Psoas muscle (tissue), 8 donors: Measurements from ENCODE around the gene SYNDIG1. TPM values are rescaled to one million over a fixed set of nuclear protein-coding genes. Genes with fewer than 3 reads are reported as not detected.

Source experiments
- ATAC-seq, 4 donors: fragments of 200-7000 bp; cut with Tn5 transposase; one replicate each; pipeline ENCODE4 v1.9.1; 2020; ENCODE audit warnings: moderate library complexity in 3 of 4, mild to moderate bottlenecking in 2 of 4
- DNase-seq, 2 donors: peaks; one replicate each; pipeline ENCODE4 v3.0.0-alpha.2; 2020
- H3K27ac ChIP-seq: fragments of 200-600 bp; one replicate; pipeline ENCODE4 v1.8.0; 2022
- H3K27me3 ChIP-seq, 3 donors: fragments of 200-600 bp in 1 of 3; one replicate each; pipeline versions ENCODE4 v1.6.1 to v1.8.0; 2013 to 2022; ENCODE audit warnings: low read length in 2 of 3, mild to moderate bottlenecking in 2 of 3, moderate library complexity in 1 of 3; ENCODE audit not compliant: insufficient read depth in 3 of 3
- H3K36me3 ChIP-seq, 2 donors: fragments of 200-600 bp in 1 of 2; one replicate each; pipeline versions ENCODE4 v1.6.1 to v1.8.0; 2013 to 2022; ENCODE audit warnings: low read depth in 1 of 2, mild to moderate bottlenecking in 1 of 2, moderate library complexity in 1 of 2; ENCODE audit not compliant: insufficient read depth in 1 of 2
- H3K4me1 ChIP-seq: fragments of 200-600 bp; one replicate; pipeline ENCODE4 v1.8.0; 2022
- H3K4me3 ChIP-seq: fragments of 200-600 bp; one replicate; pipeline ENCODE4 v1.8.0; 2022; ENCODE audit warnings: mild to moderate bottlenecking
- H3K9me3 ChIP-seq: fragments of 200-600 bp; one replicate; pipeline ENCODE4 v1.8.0; 2022
- WGBS, 3 donors: extraction: QIAGEN DNeasy Blood & Tissue Kit; methylation state at CpG; one replicate each; pipeline versions ENCODE4 v1.1.6 to v1.1.7; 2013; 5-methylcytosine and 5-hydroxymethylcytosine counted together
- intact Hi-C, 2 donors: fragments of 100-400 bp; cut with DNase I; formaldehyde crosslinking; loops; one replicate each; pipeline versions ENCODE4 v1.11.0 to v1.14.2; 2022
- polyA plus RNA-seq, 3 donors: library from polyadenylated mRNA; stranded (reverse); fragments of 200-250 nt; gene quantifications; one replicate each; pipeline ENCODE4 v1.2.3, GENCODE V29; 2013
- total RNA-seq, 4 donors: library from RNA; stranded (reverse); fragmentation: NEBNext Ultra II Directional in 2 of 4; extraction: Animal tissue kit (Norgen Biotek cat#: 25700) in 2 of 4; gene quantifications; one replicate each; pipeline versions ENCODE4 v1.2.1 to v1.2.4, GENCODE V29; 2021 to 2023
- TF ChIP-seq, protein P1 (sequence below): fragments of 200-600 bp; IDR thresholded peaks from one replicate; pipeline ENCODE4 v1.8.0; 2022; ENCODE audit warnings: antibody characterized with exemption
- donor health status: healthy with polysubstance abuse.
- donor health status: DM: no; HTN: no; CAD: no; lungs with moderate emphysema.
- donor health status: Bipolar disorder and iron deficiency.
- donor health status: healthy.
- donor health status: DM: yes; HTN: yes; CAD: no.
- donor health status: DM: no; HTN: no; CAD: no.
- donor health status: DM: no; HTN: no; CAD: no.
- donor health status: DM: yes; HTN: yes; CAD: no.

The SYNDIG1 gene
- total and polyA plus RNA-seq, 7 donors: 0.03 to 0.10 TPM; not detected in 5

DNA sequence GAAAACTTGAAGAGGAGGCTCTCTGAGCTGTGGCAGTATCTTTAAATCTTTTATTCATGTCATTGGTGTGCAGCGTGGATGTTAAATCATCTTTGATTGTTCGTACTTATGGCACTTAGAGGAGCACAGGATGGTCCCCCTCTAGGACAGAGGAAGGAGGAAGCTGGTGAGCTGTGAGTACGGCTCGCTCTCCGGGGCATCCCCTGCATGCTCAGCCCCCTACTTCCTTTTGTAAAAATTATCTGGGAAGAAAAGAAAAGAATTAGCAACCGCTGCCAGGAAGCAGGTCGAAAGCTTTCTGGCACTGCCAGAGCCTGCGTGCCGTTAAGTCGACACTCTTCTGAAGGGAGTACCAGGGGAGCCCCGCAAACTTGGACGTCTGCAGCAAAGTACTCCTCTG, 158.5 kb downstream of the SYNDIG1 start:
- Histone ChIP-seq H3K4me3 (no peak overlapping the region), H3K27me3 (no peaks in the 10 kb centered on the region), H3K27ac (no peak overlapping the region), H3K9me3 (no peaks in the 10 kb centered on the region), H3K36me3 (no peaks in the 10 kb centered on the region), H3K4me1 (no peaks in the 10 kb centered on the region)
- 64 to 78% (median 75%) methylated on average over 12 of the region's 12 CpGs for WGBS, 3 donors
- no peak for DNase-seq
- ATAC-seq: no peak
- intact Hi-C loops: no loop called here
- TF ChIP-seq, protein P1, sequence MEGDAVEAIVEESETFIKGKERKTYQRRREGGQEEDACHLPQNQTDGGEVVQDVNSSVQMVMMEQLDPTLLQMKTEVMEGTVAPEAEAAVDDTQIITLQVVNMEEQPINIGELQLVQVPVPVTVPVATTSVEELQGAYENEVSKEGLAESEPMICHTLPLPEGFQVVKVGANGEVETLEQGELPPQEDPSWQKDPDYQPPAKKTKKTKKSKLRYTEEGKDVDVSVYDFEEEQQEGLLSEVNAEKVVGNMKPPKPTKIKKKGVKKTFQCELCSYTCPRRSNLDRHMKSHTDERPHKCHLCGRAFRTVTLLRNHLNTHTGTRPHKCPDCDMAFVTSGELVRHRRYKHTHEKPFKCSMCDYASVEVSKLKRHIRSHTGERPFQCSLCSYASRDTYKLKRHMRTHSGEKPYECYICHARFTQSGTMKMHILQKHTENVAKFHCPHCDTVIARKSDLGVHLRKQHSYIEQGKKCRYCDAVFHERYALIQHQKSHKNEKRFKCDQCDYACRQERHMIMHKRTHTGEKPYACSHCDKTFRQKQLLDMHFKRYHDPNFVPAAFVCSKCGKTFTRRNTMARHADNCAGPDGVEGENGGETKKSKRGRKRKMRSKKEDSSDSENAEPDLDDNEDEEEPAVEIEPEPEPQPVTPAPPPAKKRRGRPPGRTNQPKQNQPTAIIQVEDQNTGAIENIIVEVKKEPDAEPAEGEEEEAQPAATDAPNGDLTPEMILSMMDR: no peak

GRCh38 chr20:24628985-24629384, 159.6 kb downstream of the SYNDIG1 start:
- Histone ChIP-seq H3K4me3 (no peak overlapping the region), H3K4me1 (no peaks in the 10 kb centered on the region), H3K27ac (no peak overlapping the region), H3K9me3 (no peaks in the 10 kb centered on the region), H3K36me3 (no peaks in the 10 kb centered on the region), H3K27me3 (no peaks in the 10 kb centered on the region)
- ATAC-seq (no peak), DNase-seq (no peak)
- intact Hi-C loops: no loop called here
- 82 to 94% (median 83%) methylated on average over 6 of the region's 6 CpGs for WGBS, 3 donors
- TF ChIP-seq, protein P1: no peak

GRCh38 chr20:24629668-24630067, 160.2 kb downstream of the SYNDIG1 start:
- ATAC-seq (no peak), DNase-seq (no peak)
- no peak overlapping the region for H3K27ac ChIP-seq
- intact Hi-C loops: no loop called here
- TF ChIP-seq, protein P1: no peak
- no peaks in the 10 kb centered on the region for H3K9me3 ChIP-seq
- 35 to 45% (median 39%) methylated on average over 3 of the region's 3 CpGs for WGBS, 3 donors
- no peak overlapping the region for H3K4me3 ChIP-seq
- no peaks in the 10 kb centered on the region for H3K36me3 ChIP-seq
- H3K27me3 ChIP-seq: no peaks in the 10 kb centered on the region
- no peaks in the 10 kb centered on the region for H3K4me1 ChIP-seq

GRCh38 chr20:24630486-24631172, 161.2 kb downstream of the SYNDIG1 start:
- Histone ChIP-seq H3K4me3 (no peak overlapping the region), H3K27me3 (no peaks in the 10 kb centered on the region), H3K9me3 (no peaks in the 10 kb centered on the region), H3K4me1 (no peaks in the 10 kb centered on the region), H3K27ac (no peak overlapping the region), H3K36me3 (no peaks in the 10 kb centered on the region)
- WGBS, 3 donors: 88 to 97% (median 94%) methylated on average over 6 of the region's 6 CpGs
- no peak for ATAC-seq
- intact Hi-C loops: no loop called here
- no peak for DNase-seq
- TF ChIP-seq, protein P1: no peak

GRCh38 chr20:24631173-24631505, 161.7 kb downstream of the SYNDIG1 start:
- Histone ChIP-seq H3K9me3 (no peaks in the 10 kb centered on the region), H3K4me1 (no peaks in the 10 kb centered on the region), H3K27ac (no peak overlapping the region), H3K4me3 (no peak overlapping the region), H3K36me3 (no peaks in the 10 kb centered on the region), H3K27me3 (no peaks in the 10 kb centered on the region)
- intact Hi-C loops: no loop called here
- 91 to 99% (median 96%) methylated on average over 10 to 11 of the region's 11 CpGs for WGBS, 3 donors
- TF ChIP-seq, protein P1: no peak
- ATAC-seq (no peak), DNase-seq (no peak)
